Type B pancreatic cell (in vitro differentiated cells): ENCODE measurements around the gene PRICKLE1. TPM values are rescaled to one million over a fixed set of nuclear protein-coding genes. Genes with fewer than 3 reads are reported as not detected.

Source experiments
- DNase-seq: peaks from one replicate; pipeline ENCODE4 v3.0.0; 2021; ENCODE audit warnings: mixed read lengths; ENCODE audit not compliant: unreplicated experiment; ENCODE audit errors: extremely low spot score
- H3K27ac Mint-ChIP-seq: 2 replicates; pipeline ENCODE4 v1.8.0; 2021; ENCODE audit warnings: mild to moderate bottlenecking, mixed read lengths
- H3K27me3 Mint-ChIP-seq: 2 replicates; pipeline ENCODE4 v1.8.0; 2021; ENCODE audit warnings: mixed read lengths
- H3K36me3 Mint-ChIP-seq: 2 replicates; pipeline ENCODE4 v1.8.0; 2021; ENCODE audit warnings: mixed read lengths
- H3K4me1 Mint-ChIP-seq: one replicate; pipeline ENCODE4 v1.8.0; 2021; ENCODE audit warnings: mixed read lengths; ENCODE audit not compliant: unreplicated experiment
- H3K4me3 Mint-ChIP-seq: 2 replicates; pipeline ENCODE4 v1.8.0; 2021; ENCODE audit warnings: mild to moderate bottlenecking, mixed read lengths
- H3K9me3 Mint-ChIP-seq: 2 replicates; pipeline ENCODE4 v1.8.0; 2021; ENCODE audit warnings: mixed read lengths
- CTCF ChIP-seq: fragments of 200-600 bp; sonication (generic); conservative IDR thresholded peaks from 2 replicates; pipeline ENCODE4 v1.5.0; 2021; ENCODE audit warnings: antibody characterized with exemption, mild to moderate bottlenecking
- total RNA-seq: library from RNA; stranded (reverse); gene quantifications from 2 replicates; pipeline ENCODE4 v1.2.1, GENCODE V29; 2021; ENCODE audit warnings: low replicate concordance

Gene PRICKLE1
- total RNA-seq, 1 donor from 2014 or later = 28.7 TPM

- peak overlapping the region; percentile 91 for H3K4me3 Mint-ChIP-seq
- H3K9me3 Mint-ChIP-seq = no peaks in the 10 kb centered on the region
- H3K27me3 Mint-ChIP-seq = peaks cover 29% of the 10 kb centered on the region
- no peak for TF ChIP-seq CTCF
- peaks cover 5% of the 10 kb centered on the region for H3K36me3 Mint-ChIP-seq
- peaks cover 31% of the 10 kb centered on the region for H3K4me1 Mint-ChIP-seq
- no peak for DNase-seq
- H3K27ac Mint-ChIP-seq = no peak overlapping the region
These were observed 104.5 kb downstream of the PRICKLE1 start for GRCh38 chr12:42484996-42485395.

GRCh38 chr12:42483521-42483790 is 106.1 kb downstream of the PRICKLE1 start:
- no peak for DNase-seq
- peaks cover 31% of the 10 kb centered on the region for H3K4me1 Mint-ChIP-seq

GRCh38 chr12:42482748-42483520 is 106.6 kb downstream of the PRICKLE1 start:
- Mint-ChIP-seq H3K27me3 (peaks cover 29% of the 10 kb centered on the region), H3K4me1 (peaks cover 31% of the 10 kb centered on the region), H3K4me3 (peak overlapping the region; percentile 92), H3K9me3 (no peaks in the 10 kb centered on the region), H3K36me3 (peaks cover 4% of the 10 kb centered on the region), H3K27ac (peak overlapping the region; percentile 57)
- peak; percentile 89 for DNase-seq
- peak; percentile 95 for TF ChIP-seq CTCF

More at GRCh38 chr12:42483521-42483790, 106.1 kb downstream of the PRICKLE1 start:
- no peak for TF ChIP-seq CTCF
- peak overlapping the region; percentile 91 for H3K4me3 Mint-ChIP-seq
- H3K27me3 Mint-ChIP-seq = peaks cover 29% of the 10 kb centered on the region
- no peaks in the 10 kb centered on the region for H3K9me3 Mint-ChIP-seq
- H3K36me3 Mint-ChIP-seq = no peaks in the 10 kb centered on the region
- peak overlapping the region; percentile 73 for H3K27ac Mint-ChIP-seq

GRCh38 chr12:42482041-42482747 is 107.4 kb downstream of the PRICKLE1 start:
- TF ChIP-seq CTCF = no peak
- Mint-ChIP-seq H3K36me3 (peaks cover 4% of the 10 kb centered on the region), H3K27ac (peak overlapping the region; percentile 57), H3K27me3 (peaks cover 27% of the 10 kb centered on the region), H3K9me3 (no peaks in the 10 kb centered on the region), H3K4me1 (peaks cover 31% of the 10 kb centered on the region), H3K4me3 (peak overlapping the region; percentile 92)
- DNase-seq = no peak

GRCh38 chr12:42481368-42481767 is 108.2 kb downstream of the PRICKLE1 start:
- peaks cover 27% of the 10 kb centered on the region for H3K4me1 Mint-ChIP-seq
- H3K27ac Mint-ChIP-seq = no peak overlapping the region
- H3K27me3 Mint-ChIP-seq = peaks cover 25% of the 10 kb centered on the region
- no peak for DNase-seq
- H3K36me3 Mint-ChIP-seq = peaks cover 4% of the 10 kb centered on the region
- peak overlapping the region; percentile 92 for H3K4me3 Mint-ChIP-seq
- H3K9me3 Mint-ChIP-seq = no peaks in the 10 kb centered on the region
- TF ChIP-seq CTCF = no peak
